ENCODE measurements around the gene DCAF8L2. TPM values are rescaled to one million over a fixed set of nuclear protein-coding genes. Genes with fewer than 3 reads are reported as not detected.
"Not testable (repeated sequence)": the region's sequence is repeated elsewhere in the genome, so short reads cannot be mapped to it uniquely, and the experiment has no call there.

DCAF8L2 gene
- polyA plus RNA-seq (ENCODE audit: insufficient read length in 3 of 3) = not detected
- long read RNA-seq, donor 1 = 0 reads
- long read RNA-seq, donor 2 = 0 reads
- long read RNA-seq, donor 3 = 0 reads
- long read RNA-seq, donor 4 = 0 reads
- long read RNA-seq, donor 5 = 0 reads
- long read RNA-seq, donor 6 = 0 reads
- long read RNA-seq, donor 7 = 0 reads
- long read RNA-seq, donor 8 = 0 reads
- long read RNA-seq, donor 9 = 0 reads
- long read RNA-seq, donor 10 = 0 reads
- long read RNA-seq, donor 11 = 0 reads
- long read RNA-seq, donor 12 = 0 reads
- long read RNA-seq, donor 13 = 0 reads
- long read RNA-seq, donor 14 = 0 reads
- long read RNA-seq, donor 15 = 0 reads
- long read RNA-seq, donor 16 = 0 reads

- no peak for DNase-seq
Observed at GRCh38 chrX:27590044-27590443, at the start of gene DCAF8L2. Gene DCAF8L2, plus strand, starts transcription at chrX:27590344. Its CDS starts 156,552 bp downstream, at chrX:27746896.

GRCh38 chrX:27541161-27541560 lies 49.0 kb upstream of the DCAF8L2 start:
- DNase-seq = not testable (repeated sequence)

- DNase-seq = no peak
Observed at GRCh38 chrX:27548624-27549023, 41.5 kb upstream of the DCAF8L2 start.

GRCh38 chrX:27549688-27550087 lies 40.5 kb upstream of the DCAF8L2 start:
- DNase-seq = no peak

- DNase-seq = peak; percentile 11
Observed at GRCh38 chrX:27555514-27555913, 34.6 kb upstream of the DCAF8L2 start.

- DNase-seq = peak; percentile 14
Observed at GRCh38 chrX:27565992-27566391, 24.2 kb upstream of the DCAF8L2 start.

GRCh38 chrX:27571164-27571563 lies 19.0 kb upstream of the DCAF8L2 start:
- no peak for DNase-seq

- DNase-seq = no peak
Observed at GRCh38 chrX:27575565-27575964, 14.6 kb upstream of the DCAF8L2 start.

- DNase-seq = no peak
Observed at GRCh38 chrX:27583976-27584375, 6.2 kb upstream of the DCAF8L2 start.

GRCh38 chrX:27591938-27592337 lies 1.8 kb downstream of the DCAF8L2 start:
- no peak for DNase-seq

GRCh38 chrX:27597508-27597907 lies 7.4 kb downstream of the DCAF8L2 start:
- DNase-seq = peak; percentile 8

- no peak for DNase-seq
Observed at GRCh38 chrX:27598312-27598711, 8.2 kb downstream of the DCAF8L2 start.

- no peak for DNase-seq
Observed at GRCh38 chrX:27599928-27600327, 9.8 kb downstream of the DCAF8L2 start.

- no peak for DNase-seq
Observed at GRCh38 chrX:27600686-27601085, 10.5 kb downstream of the DCAF8L2 start.

- DNase-seq = no peak
Observed at GRCh38 chrX:27608671-27609070, 18.5 kb downstream of the DCAF8L2 start.

- no peak for DNase-seq
Observed at GRCh38 chrX:27619459-27619858, 29.3 kb downstream of the DCAF8L2 start.

- DNase-seq = no peak
Observed at GRCh38 chrX:27619975-27620374, 29.8 kb downstream of the DCAF8L2 start.

GRCh38 chrX:27622883-27623282 lies 32.7 kb downstream of the DCAF8L2 start:
- DNase-seq = no peak

- DNase-seq = no peak
Observed at GRCh38 chrX:27626066-27626465, 35.9 kb downstream of the DCAF8L2 start.

- no peak for DNase-seq
Observed at GRCh38 chrX:27633328-27633727, 43.2 kb downstream of the DCAF8L2 start.

GRCh38 chrX:27656581-27656980 lies 66.4 kb downstream of the DCAF8L2 start:
- no peak for DNase-seq

- no peak for DNase-seq
Observed at GRCh38 chrX:27660878-27661277, 70.7 kb downstream of the DCAF8L2 start.

- no peak for DNase-seq
Observed at GRCh38 chrX:27671234-27671633, 81.1 kb downstream of the DCAF8L2 start.

GRCh38 chrX:27674491-27674890 lies 84.3 kb downstream of the DCAF8L2 start:
- DNase-seq = no peak
